ENCODE data around the gene CACNA2D4. TPM values are rescaled to one million over a fixed set of nuclear protein-coding genes. Genes with fewer than 3 reads are reported as not detected.

CACNA2D4 gene
- total and polyA plus RNA-seq, 2 of the 13 experiments (the other 11 are each of a cell fraction or from before 2014, with no cell fraction given) = 14.2 to 136 TPM

GRCh38 chr12:1939801-1940607 lies 21.6 kb upstream of the CACNA2D4 start (continued):
- no peak for TF ChIP-seq HBP1 (CRISPR knock-in tag; IDR thresholded peaks at IDR 0.05; ENCODE audit: low read depth)
- no peak for TF ChIP-seq ZNF883 (CRISPR knock-in tag; IDR thresholded peaks at IDR 0.05; ENCODE audit: not compliant biosample characterization)
- TF ChIP-seq KLF6 (CRISPR knock-in tag; IDR thresholded peaks at IDR 0.05) = no peak
- TF ChIP-seq NFYC (CRISPR knock-in tag; IDR thresholded peaks at IDR 0.05) = no peak
- peak; percentile 98 for TF ChIP-seq STAG1 (CRISPR knock-in tag; IDR thresholded peaks at IDR 0.05)
- 0 out of 2 replicates have a peak, but pooled peaks have one; percentile 24 for TF ChIP-seq ZGPAT (CRISPR knock-in tag; IDR thresholded peaks at IDR 0.05)
- peak; percentile 91 for TF ChIP-seq CTCF (CRISPR knock-in tag; IDR thresholded peaks at IDR 0.05)
- TF ChIP-seq SMC3 (IDR thresholded peaks at IDR 0.05; ENCODE audit: low read length) = peak; percentile 98
- no peak for TF ChIP-seq NPAS2 (CRISPR knock-in tag; IDR thresholded peaks at IDR 0.05; ENCODE audit: borderline replicate concordance)
- no peak for TF ChIP-seq HNRNPH1 (optimal IDR thresholded peaks at IDR 0.05; ENCODE audit: low read depth, low read length)
